Measurements from ENCODE around the gene ZNF750. TPM values are rescaled to one million over a fixed set of nuclear protein-coding genes. Genes with fewer than 3 reads are reported as not detected.

Gene ZNF750
- total and polyA plus RNA-seq, 7 donors = 0.01 TPM; not detected in 6

DNA sequence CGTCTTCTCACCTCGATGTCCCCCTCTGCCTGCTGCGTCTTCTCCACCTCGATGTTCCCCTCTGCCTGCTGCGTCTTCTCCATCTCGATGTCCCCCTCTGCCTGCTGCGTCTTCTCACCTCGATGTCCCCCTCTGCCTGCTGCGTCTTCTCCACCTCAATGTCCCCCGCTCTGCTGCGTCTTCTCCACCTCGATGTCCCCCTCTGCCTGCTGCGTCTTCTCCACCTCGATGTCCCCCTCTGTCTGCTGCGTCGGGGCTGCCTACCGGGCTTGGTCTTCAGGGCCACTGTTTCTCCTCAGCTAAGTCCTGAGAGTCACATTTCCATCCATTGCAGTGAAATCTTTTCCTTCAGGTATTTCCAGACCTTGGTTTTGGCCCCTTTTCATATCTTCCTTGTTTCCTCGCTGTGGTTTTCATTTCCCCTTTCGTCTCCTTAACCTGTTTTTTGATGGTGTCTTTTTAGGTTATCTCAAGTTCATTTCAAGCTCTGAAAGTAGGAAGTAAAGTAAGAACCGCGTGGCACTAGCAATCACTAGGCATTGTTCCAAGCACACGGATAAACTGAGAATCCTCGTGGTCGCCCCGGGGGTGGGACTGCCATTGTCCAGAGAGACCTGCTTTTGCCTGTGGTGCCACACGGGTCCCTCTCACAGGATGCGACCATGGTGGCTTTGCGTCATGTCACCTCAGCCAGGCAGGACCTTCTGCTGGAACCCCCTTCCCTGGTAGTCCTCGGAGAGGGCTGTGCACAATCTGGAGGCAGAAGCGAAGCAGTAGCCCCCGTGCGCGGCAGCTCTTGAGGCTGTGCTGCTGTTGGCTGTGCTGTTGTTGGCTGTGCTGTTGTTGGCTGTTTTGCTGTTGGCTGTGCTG lies 9.5 kb upstream of the ZNF750 start:
- intact Hi-C loops (cut with DNase I) = no loop called here

DNA sequence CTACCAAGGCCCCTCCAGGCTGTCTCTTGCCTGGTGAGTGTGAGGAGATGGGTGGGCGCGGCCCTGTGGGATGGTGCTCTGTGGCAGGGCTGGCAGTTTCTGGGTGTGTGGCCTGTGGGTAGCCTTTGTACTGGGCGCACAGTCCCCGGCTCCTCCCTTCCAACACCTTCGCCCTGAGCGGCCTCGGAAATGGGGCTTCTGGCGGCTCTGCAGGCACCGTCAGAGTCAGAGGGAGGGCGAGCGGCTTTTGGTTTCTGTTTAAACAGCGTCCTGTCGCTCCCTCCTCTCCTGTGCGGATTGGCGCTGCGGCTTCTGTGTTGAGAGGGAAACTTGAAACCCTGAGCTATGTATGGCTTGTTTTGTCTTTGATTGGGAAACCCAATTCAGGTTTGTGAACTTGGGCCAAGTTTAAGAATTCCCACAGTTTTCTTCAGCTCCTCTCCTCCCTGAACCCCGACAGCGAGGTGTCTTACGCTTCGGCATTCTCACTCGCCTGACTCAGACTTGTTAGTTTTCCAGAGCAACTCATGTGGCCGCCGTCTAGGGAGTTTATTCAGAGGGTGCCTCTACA lies 8.3 kb upstream of the ZNF750 start:
- WGBS, 2 donors = 19 to 66% methylated on average over 23 of the region's 23 CpGs
- no peaks in the 10 kb centered on the region for H3K27me3 ChIP-seq
- peak; percentile 84 for DNase-seq
- H3K9me3 ChIP-seq = no peaks in the 10 kb centered on the region
- peak in 1 of 4 donors; percentile 27 for TF ChIP-seq POLR2AphosphoS5 (IDR thresholded peaks at IDR 0.05)
- TF ChIP-seq, protein P1, sequence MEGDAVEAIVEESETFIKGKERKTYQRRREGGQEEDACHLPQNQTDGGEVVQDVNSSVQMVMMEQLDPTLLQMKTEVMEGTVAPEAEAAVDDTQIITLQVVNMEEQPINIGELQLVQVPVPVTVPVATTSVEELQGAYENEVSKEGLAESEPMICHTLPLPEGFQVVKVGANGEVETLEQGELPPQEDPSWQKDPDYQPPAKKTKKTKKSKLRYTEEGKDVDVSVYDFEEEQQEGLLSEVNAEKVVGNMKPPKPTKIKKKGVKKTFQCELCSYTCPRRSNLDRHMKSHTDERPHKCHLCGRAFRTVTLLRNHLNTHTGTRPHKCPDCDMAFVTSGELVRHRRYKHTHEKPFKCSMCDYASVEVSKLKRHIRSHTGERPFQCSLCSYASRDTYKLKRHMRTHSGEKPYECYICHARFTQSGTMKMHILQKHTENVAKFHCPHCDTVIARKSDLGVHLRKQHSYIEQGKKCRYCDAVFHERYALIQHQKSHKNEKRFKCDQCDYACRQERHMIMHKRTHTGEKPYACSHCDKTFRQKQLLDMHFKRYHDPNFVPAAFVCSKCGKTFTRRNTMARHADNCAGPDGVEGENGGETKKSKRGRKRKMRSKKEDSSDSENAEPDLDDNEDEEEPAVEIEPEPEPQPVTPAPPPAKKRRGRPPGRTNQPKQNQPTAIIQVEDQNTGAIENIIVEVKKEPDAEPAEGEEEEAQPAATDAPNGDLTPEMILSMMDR (IDR thresholded peaks at IDR 0.05) = no peak
- intact Hi-C loops (cut with DNase I) = no loop called here
- no peaks in the 10 kb centered on the region for H3K36me3 ChIP-seq
- H3K4me3 ChIP-seq = peak overlapping the region; percentile 10 to 31 (median 30)
- H3K4me1 ChIP-seq = no peaks in the 10 kb centered on the region
- H3K27ac ChIP-seq = peak overlapping the region; percentile 46 to 74 (median 64)

More for the DNA sequence above, 9.5 kb upstream of the ZNF750 start:
- WGBS, 2 donors = 78 to 89% methylated on average over 33 of the region's 33 CpGs
- H3K27me3 ChIP-seq = no peaks in the 10 kb centered on the region
- peaks cover 0 to 6% (median 0%) of the 10 kb centered on the region in 4 donors for H3K36me3 ChIP-seq
- H3K4me1 ChIP-seq = no peaks in the 10 kb centered on the region
- H3K27ac ChIP-seq = no peak overlapping the region
- no peak overlapping the region for H3K4me3 ChIP-seq
- no peak for TF ChIP-seq POLR2A (IDR thresholded peaks at IDR 0.05)
- no peak for DNase-seq
- no peaks in the 10 kb centered on the region for H3K9me3 ChIP-seq

DNA sequence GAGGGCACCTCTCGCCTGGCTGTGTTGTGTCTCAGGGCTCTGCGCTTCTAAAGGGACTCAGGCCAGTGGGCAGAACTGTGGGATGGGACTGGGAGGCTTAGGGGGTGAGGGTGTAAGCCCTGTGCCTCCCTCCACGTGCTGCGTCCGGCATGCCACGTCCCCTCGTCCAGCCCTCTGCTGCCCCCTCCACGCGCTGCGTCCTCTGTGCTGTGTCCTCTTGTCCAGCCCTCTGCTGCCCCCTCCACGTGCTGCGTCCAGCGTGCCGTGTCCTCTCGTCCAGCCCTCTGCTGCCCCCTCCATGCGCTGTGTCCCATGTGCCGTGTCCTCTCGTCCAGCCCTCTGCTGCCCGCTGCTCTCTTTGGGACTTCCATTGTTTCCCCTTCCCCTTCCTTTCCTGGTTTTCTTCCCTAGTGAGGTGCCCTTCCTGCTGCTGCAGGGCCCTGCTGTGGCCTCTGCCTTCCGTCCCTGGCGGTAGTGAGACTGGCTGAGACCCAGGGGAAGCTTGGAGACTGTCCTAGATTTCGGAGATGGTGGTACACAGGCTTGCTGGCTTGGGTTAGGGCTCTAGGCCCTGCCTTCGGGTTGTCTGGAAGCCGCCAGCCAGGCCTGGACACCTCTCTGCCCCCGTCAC lies 6.4 kb upstream of the ZNF750 start:
- Histone ChIP-seq H3K9me3 (no peaks in the 10 kb centered on the region), H3K27me3 (no peaks in the 10 kb centered on the region), H3K36me3 (no peaks in the 10 kb centered on the region), H3K4me1 (no peaks in the 10 kb centered on the region), H3K4me3 (peak overlapping the region in 2 of 4 donors; percentile 13 to 22), H3K27ac (peak overlapping the region in 3 of 4 donors; percentile 14 to 32 (median 17))
- TF ChIP-seq POLR2AphosphoS5 (IDR thresholded peaks at IDR 0.05) = no peak
- TF ChIP-seq, protein P1 (IDR thresholded peaks at IDR 0.05) = no peak
- no peak for TF ChIP-seq POLR2A (IDR thresholded peaks at IDR 0.05)
- no peak for TF ChIP-seq EP300 (IDR thresholded peaks at IDR 0.05)
- DNase-seq = peak; percentile 55
- WGBS, 2 donors = 84 to 87% methylated on average over 25 of the region's 25 CpGs
- intact Hi-C loops (cut with DNase I) = no loop called here

DNA sequence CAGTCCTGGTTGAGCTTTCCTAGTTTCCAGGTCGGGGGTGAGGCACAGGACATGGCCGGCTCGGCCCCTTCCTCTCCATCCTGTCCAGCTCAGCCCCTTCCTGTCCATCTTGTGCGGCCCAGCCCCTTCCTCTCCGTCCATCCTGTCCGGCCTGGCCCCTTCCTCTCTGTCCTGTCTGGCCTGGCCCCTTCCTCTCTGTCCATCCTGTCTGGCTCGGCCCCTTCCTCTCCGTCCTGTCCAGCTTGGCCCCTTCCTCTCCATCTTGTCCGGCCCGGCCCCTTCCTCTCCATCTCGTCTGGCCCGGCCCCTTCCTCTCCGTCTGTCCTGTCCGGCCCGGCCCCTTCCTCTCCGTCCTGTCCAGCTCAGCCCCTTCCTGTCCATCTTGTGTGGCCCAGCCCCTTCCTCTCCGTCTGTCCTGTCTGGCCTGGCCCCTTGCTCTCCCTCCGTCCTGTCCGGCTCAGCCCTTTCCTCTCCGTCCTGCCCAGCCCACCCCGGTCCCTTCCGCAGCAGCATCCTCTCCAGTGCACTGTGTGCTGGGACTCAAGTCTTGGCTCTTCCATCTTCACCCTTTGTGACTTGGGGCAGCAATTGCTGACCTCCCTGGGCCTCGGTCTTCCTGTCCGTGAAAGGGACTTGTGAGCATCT lies 5.5 kb upstream of the ZNF750 start:
- Histone ChIP-seq H3K27ac (peak overlapping the region; percentile 13 to 32 (median 28)), H3K27me3 (no peaks in the 10 kb centered on the region), H3K4me1 (no peaks in the 10 kb centered on the region), H3K9me3 (no peaks in the 10 kb centered on the region), H3K36me3 (no peaks in the 10 kb centered on the region), H3K4me3 (peak overlapping the region in 2 of 4 donors; percentile 13 to 22)
- intact Hi-C loops (cut with DNase I) = no loop called here
- TF ChIP-seq POLR2AphosphoS5 (IDR thresholded peaks at IDR 0.05) (no peak), POLR2A (IDR thresholded peaks at IDR 0.05) (no peak), EP300 (IDR thresholded peaks at IDR 0.05) (no peak)
- TF ChIP-seq, protein P1 (IDR thresholded peaks at IDR 0.05) = no peak
- DNase-seq = peak; percentile 70
- 80 to 86% methylated on average over 24 of the region's 24 CpGs for WGBS, 2 donors

DNA sequence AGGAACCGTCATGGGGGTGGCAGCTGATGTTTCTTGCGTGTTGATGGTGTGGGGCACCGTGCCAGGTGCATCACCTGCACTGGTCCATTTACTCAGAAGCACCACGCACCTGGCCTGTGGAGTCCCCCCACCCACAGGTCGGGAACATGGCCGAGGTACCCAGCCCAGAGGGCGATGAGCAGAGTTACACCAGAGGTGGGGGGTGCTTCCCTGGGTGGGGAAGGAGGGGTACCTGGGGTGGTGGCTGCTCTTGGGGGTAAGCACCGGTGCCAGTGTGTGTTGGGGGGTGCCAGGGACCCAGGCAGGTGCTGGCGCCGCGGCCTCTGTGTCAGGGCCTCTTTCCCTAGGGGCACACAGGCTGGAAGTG lies 5.0 kb upstream of the ZNF750 start:
- 84 to 88% methylated on average over 11 of the region's 11 CpGs for WGBS, 2 donors
- DNase-seq = no peak
- no peaks in the 10 kb centered on the region for H3K36me3 ChIP-seq
- no peaks in the 10 kb centered on the region for H3K4me1 ChIP-seq
- no peaks in the 10 kb centered on the region for H3K27me3 ChIP-seq
- H3K27ac ChIP-seq = peak overlapping the region in 3 of 4 donors; percentile 23 to 32 (median 32)
- H3K9me3 ChIP-seq = no peaks in the 10 kb centered on the region
- intact Hi-C loops (cut with DNase I) = no loop called here
- peak overlapping the region in 1 of 4 donors; percentile 22 for H3K4me3 ChIP-seq
- TF ChIP-seq POLR2A (IDR thresholded peaks at IDR 0.05) = no peak
- TF ChIP-seq EP300 (IDR thresholded peaks at IDR 0.05) = no peak
- TF ChIP-seq, protein P1 (IDR thresholded peaks at IDR 0.05) = no peak
- TF ChIP-seq POLR2AphosphoS5 (IDR thresholded peaks at IDR 0.05) = no peak
